Panc1 (cell line): Measurements from ENCODE around the gene DAAM2.

Experiments
- POLR2AphosphoS5 ChIP-seq: IDR thresholded peaks from 2 replicates; pipeline ENCODE4 v1.6.1; 2012; ENCODE audit warnings: mild to moderate bottlenecking, low read depth, low read length, moderate library complexity
- SIN3A ChIP-seq: IDR thresholded peaks from 2 replicates; pipeline ENCODE4 v1.6.1; 2012; ENCODE audit warnings: low read depth, mild to moderate bottlenecking, low read length, moderate library complexity, borderline replicate concordance; ENCODE audit not compliant: insufficient read depth
- TF ChIP-seq, protein P1 (sequence below): fragments of 450-650 bp; IDR thresholded peaks from 2 replicates; pipeline ENCODE4 v1.5.1; 2017; ENCODE audit warnings: mild to moderate bottlenecking
- TF ChIP-seq, protein P2 (sequence below), 2 experiments: IDR thresholded peaks; 2 replicates each; pipeline ENCODE4 v1.6.1; 2011 to 2012; ENCODE audit warnings: low read depth in 2 of 2, control low read depth in 1 of 2, low read length in 1 of 2, mild to moderate bottlenecking in 1 of 2, moderate library complexity in 1 of 2; ENCODE audit not compliant: insufficient read depth in 1 of 2

DNA sequence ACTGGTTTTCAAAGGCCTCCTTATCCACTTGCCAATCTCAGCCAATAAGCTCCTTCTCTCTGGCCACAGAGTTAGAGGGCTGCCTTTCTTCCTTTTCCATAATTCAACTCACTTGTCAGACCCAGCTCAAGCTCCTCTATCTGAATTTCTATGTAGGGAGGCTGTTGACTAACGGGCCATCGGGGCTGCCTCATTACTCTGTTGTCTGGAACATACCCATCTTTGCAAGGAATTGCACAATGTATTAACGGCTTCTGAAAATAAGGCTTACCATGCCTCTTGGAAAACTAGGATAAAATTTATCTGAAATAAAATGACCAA lies 38.5 kb upstream of the DAAM2 start:
- TF ChIP-seq, protein P1, sequence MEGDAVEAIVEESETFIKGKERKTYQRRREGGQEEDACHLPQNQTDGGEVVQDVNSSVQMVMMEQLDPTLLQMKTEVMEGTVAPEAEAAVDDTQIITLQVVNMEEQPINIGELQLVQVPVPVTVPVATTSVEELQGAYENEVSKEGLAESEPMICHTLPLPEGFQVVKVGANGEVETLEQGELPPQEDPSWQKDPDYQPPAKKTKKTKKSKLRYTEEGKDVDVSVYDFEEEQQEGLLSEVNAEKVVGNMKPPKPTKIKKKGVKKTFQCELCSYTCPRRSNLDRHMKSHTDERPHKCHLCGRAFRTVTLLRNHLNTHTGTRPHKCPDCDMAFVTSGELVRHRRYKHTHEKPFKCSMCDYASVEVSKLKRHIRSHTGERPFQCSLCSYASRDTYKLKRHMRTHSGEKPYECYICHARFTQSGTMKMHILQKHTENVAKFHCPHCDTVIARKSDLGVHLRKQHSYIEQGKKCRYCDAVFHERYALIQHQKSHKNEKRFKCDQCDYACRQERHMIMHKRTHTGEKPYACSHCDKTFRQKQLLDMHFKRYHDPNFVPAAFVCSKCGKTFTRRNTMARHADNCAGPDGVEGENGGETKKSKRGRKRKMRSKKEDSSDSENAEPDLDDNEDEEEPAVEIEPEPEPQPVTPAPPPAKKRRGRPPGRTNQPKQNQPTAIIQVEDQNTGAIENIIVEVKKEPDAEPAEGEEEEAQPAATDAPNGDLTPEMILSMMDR: no peak
- TF ChIP-seq SIN3A (no peak), POLR2AphosphoS5 (no peak)
- TF ChIP-seq, protein P2, sequence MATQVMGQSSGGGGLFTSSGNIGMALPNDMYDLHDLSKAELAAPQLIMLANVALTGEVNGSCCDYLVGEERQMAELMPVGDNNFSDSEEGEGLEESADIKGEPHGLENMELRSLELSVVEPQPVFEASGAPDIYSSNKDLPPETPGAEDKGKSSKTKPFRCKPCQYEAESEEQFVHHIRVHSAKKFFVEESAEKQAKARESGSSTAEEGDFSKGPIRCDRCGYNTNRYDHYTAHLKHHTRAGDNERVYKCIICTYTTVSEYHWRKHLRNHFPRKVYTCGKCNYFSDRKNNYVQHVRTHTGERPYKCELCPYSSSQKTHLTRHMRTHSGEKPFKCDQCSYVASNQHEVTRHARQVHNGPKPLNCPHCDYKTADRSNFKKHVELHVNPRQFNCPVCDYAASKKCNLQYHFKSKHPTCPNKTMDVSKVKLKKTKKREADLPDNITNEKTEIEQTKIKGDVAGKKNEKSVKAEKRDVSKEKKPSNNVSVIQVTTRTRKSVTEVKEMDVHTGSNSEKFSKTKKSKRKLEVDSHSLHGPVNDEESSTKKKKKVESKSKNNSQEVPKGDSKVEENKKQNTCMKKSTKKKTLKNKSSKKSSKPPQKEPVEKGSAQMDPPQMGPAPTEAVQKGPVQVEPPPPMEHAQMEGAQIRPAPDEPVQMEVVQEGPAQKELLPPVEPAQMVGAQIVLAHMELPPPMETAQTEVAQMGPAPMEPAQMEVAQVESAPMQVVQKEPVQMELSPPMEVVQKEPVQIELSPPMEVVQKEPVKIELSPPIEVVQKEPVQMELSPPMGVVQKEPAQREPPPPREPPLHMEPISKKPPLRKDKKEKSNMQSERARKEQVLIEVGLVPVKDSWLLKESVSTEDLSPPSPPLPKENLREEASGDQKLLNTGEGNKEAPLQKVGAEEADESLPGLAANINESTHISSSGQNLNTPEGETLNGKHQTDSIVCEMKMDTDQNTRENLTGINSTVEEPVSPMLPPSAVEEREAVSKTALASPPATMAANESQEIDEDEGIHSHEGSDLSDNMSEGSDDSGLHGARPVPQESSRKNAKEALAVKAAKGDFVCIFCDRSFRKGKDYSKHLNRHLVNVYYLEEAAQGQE (IDR thresholded peaks at IDR 0.05; ENCODE audit: insufficient read depth in 1 of 2, low read depth in 2 of 2, low read length in 1 of 2): no peak
